ENCODE measurements around the gene TMIGD3. TPM values are rescaled to one million over a fixed set of nuclear protein-coding genes. Genes with fewer than 3 reads are reported as not detected.

Gene TMIGD3
- total and polyA plus RNA-seq, 2 donors (not counting 1 experiment from before 2014, with no cell fraction given): 0.19 TPM; not detected in 1

- Mint-ChIP-seq H3K27me3 (no peaks in the 10 kb centered on the region), H3K4me1 (peaks cover 7% of the 10 kb centered on the region), H3K4me3 (no peak overlapping the region), H3K9me3 (ENCODE audit: insufficient read depth) (no peaks in the 10 kb centered on the region), H3K27ac (no peak overlapping the region)
- TF ChIP-seq CTCF (IDR thresholded peaks at IDR 0.05) (no peak), EZH2 (IDR thresholded peaks at IDR 0.05; ENCODE audit: borderline replicate concordance, insufficient read depth, low read depth, low read length, poor library complexity, severe bottlenecking) (no peak)
- Histone ChIP-seq H3K4me3 (ENCODE audit: control extremely low read depth in 1 of 5, extremely low read depth in 1 of 5, insufficient read depth in 1 of 5, low read depth in 2 of 5, low read length in 4 of 5) (no peak overlapping the region), H3K9me3 (ENCODE audit: control extremely low read depth in 1 of 3, control insufficient read depth in 2 of 3, insufficient read depth in 1 of 3, low read length in 2 of 3) (peaks cover 0 to 2% (median 0%) of the 10 kb centered on the region in 3 donors), H3K4me2 (replicated peaks; ENCODE audit: low read depth, low read length, poor library complexity, severe bottlenecking) (no peak overlapping the region), H3K79me2 (ENCODE audit: control insufficient read depth, insufficient read depth, low read length) (peaks cover 29% of the 10 kb centered on the region), H3K36me3 (replicated peaks in 1 of 2; ENCODE audit: control extremely low read depth in 1 of 2, control insufficient read depth in 1 of 2, extremely low read depth in 1 of 2, insufficient read depth in 2 of 2, low read length in 1 of 2) (peaks cover 4 to 18% of the 10 kb centered on the region in 2 experiments), H2AFZ (ENCODE audit: insufficient read depth, low read depth, low read length, poor library complexity, severe bottlenecking) (no peak overlapping the region), H3K9ac (ENCODE audit: low read length) (no peak overlapping the region), H4K20me1 (ENCODE audit: control insufficient read depth, insufficient read depth, low read length, poor library complexity, severe bottlenecking) (no peaks in the 10 kb centered on the region), H3K27ac (ENCODE audit: low read length in 2 of 2) (no peak overlapping the region), H3K27me3 (replicated peaks in 1 of 4; ENCODE audit: control extremely low read depth in 1 of 4, control insufficient read depth in 3 of 4, insufficient read depth in 4 of 4, low read length in 3 of 4) (no peaks in the 10 kb centered on the region), H3K4me1 (ENCODE audit: control insufficient read depth in 2 of 2, insufficient read depth in 2 of 2, low read length in 2 of 2) (peaks cover 41 to 43% of the 10 kb centered on the region in 2 donors)
- DNase-seq (no peak), ATAC-seq (ENCODE audit: low read depth) (no peak)
- POLR2A ChIA-PET: no interaction called here
- intact Hi-C loops (cut with micrococcal nuclease): no loop called here
- WGBS (ENCODE audit: insufficient coverage): 83% methylated on average over 1 of the region's 2 CpGs
- CTCF ChIA-PET: interaction anchor here (0.9 to 1.8 kb wide), 4 partner anchors 14 to 40 kb away, joined by 3 to 8 read pairs (median 5); partner anchors contain the start of genes ADORA3 and TMIGD3
Measured at GRCh38 chr1:111467865-111468716, 35.3 kb downstream of the TMIGD3 start.

- Histone ChIP-seq H3K27ac (ENCODE audit: low read length in 2 of 2) (no peak overlapping the region), H3K4me3 (ENCODE audit: control extremely low read depth in 1 of 5, extremely low read depth in 1 of 5, insufficient read depth in 1 of 5, low read depth in 2 of 5, low read length in 4 of 5) (no peak overlapping the region), H4K20me1 (ENCODE audit: control insufficient read depth, insufficient read depth, low read length, poor library complexity, severe bottlenecking) (no peaks in the 10 kb centered on the region), H3K9ac (ENCODE audit: low read length) (no peak overlapping the region), H3K4me1 (ENCODE audit: control insufficient read depth in 2 of 2, insufficient read depth in 2 of 2, low read length in 2 of 2) (peaks cover 25 to 28% of the 10 kb centered on the region in 2 donors), H3K36me3 (replicated peaks in 1 of 2; ENCODE audit: control extremely low read depth in 1 of 2, control insufficient read depth in 1 of 2, extremely low read depth in 1 of 2, insufficient read depth in 2 of 2, low read length in 1 of 2) (peaks cover 5 to 28% of the 10 kb centered on the region in 2 experiments), H3K4me2 (replicated peaks; ENCODE audit: low read depth, low read length, poor library complexity, severe bottlenecking) (no peak overlapping the region), H3K79me2 (ENCODE audit: control insufficient read depth, insufficient read depth, low read length) (peaks cover 16% of the 10 kb centered on the region), H3K27me3 (replicated peaks in 1 of 4; ENCODE audit: control extremely low read depth in 1 of 4, control insufficient read depth in 3 of 4, insufficient read depth in 4 of 4, low read length in 3 of 4) (no peaks in the 10 kb centered on the region), H2AFZ (ENCODE audit: insufficient read depth, low read depth, low read length, poor library complexity, severe bottlenecking) (no peak overlapping the region), H3K9me3 (ENCODE audit: control extremely low read depth in 1 of 3, control insufficient read depth in 2 of 3, insufficient read depth in 1 of 3, low read length in 2 of 3) (peaks cover 0 to 2% (median 0%) of the 10 kb centered on the region in 3 donors)
- intact Hi-C loops (cut with micrococcal nuclease): no loop called here
- POLR2A ChIA-PET: no interaction called here
- no peak for DNase-seq
- CTCF ChIA-PET: interaction anchor here (1.3 kb wide), 1 partner anchor 249 kb away, joined by 4 read pairs; no protein-coding TSS in a partner anchor
- TF ChIP-seq EZH2 (IDR thresholded peaks at IDR 0.05; ENCODE audit: borderline replicate concordance, insufficient read depth, low read depth, low read length, poor library complexity, severe bottlenecking): no peak
- TF ChIP-seq CTCF (IDR thresholded peaks at IDR 0.05): no peak
- ATAC-seq (ENCODE audit: low read depth): no peak
- Mint-ChIP-seq H3K27me3 (no peaks in the 10 kb centered on the region), H3K27ac (no peak overlapping the region), H3K4me3 (no peak overlapping the region), H3K9me3 (ENCODE audit: insufficient read depth) (no peaks in the 10 kb centered on the region), H3K4me1 (no peaks in the 10 kb centered on the region)
- WGBS (ENCODE audit: insufficient coverage): no CpG with 5 or more reads among the region's 1 CpG
Measured at GRCh38 chr1:111466480-111466879, 37.0 kb downstream of the TMIGD3 start.
